RWPE2 (cell line): ENCODE data around the gene CD247.

ENCODE experiments used
- ATAC-seq: fragments of 200-7000 bp; cut with Tn5 transposase; 3 replicates; pipeline ENCODE4 v1.9.1; 2021; ENCODE audit warnings: low read depth
- DNase-seq: peaks from one replicate; pipeline ENCODE4 v3.0.0-alpha.2; 2020; ENCODE audit warnings: low spot score
- H3K27ac ChIP-seq: fragments of 450-650 bp; 2 replicates; pipeline ENCODE4 v1.5.1; 2017; ENCODE audit warnings: mild to moderate bottlenecking; ENCODE audit not compliant: poor library complexity, severe bottlenecking
- H3K27me3 ChIP-seq: fragments of 250-450 bp; sonication (Bioruptor Pico); 2 replicates; pipeline ENCODE4 v1.5.1; 2021; ENCODE audit warnings: mild to moderate bottlenecking, moderate library complexity; ENCODE audit not compliant: insufficient read depth, poor library complexity, severe bottlenecking
- H3K36me3 ChIP-seq: fragments of 250-450 bp; sonication (Bioruptor Pico); 2 replicates; pipeline ENCODE4 v1.5.1; 2020; ENCODE audit warnings: low read depth, mild to moderate bottlenecking, moderate library complexity
- H3K4me1 ChIP-seq: fragments of 250-450 bp; sonication (Bioruptor Pico); 2 replicates; pipeline ENCODE4 v1.5.1; 2021; ENCODE audit warnings: mild to moderate bottlenecking, moderate library complexity; ENCODE audit not compliant: insufficient read depth, poor library complexity, severe bottlenecking
- H3K4me3 ChIP-seq: fragments of 250-450 bp; sonication (Bioruptor Pico); 2 replicates; pipeline ENCODE4 v1.5.1; 2021; ENCODE audit warnings: mild to moderate bottlenecking, moderate library complexity; ENCODE audit not compliant: severe bottlenecking
- H3K9me3 ChIP-seq: fragments of 250-450 bp; sonication (Bioruptor Pico); 2 replicates; pipeline ENCODE4 v1.5.1; 2021; ENCODE audit warnings: mild to moderate bottlenecking, moderate library complexity; ENCODE audit not compliant: severe bottlenecking
- TF ChIP-seq, protein P1 (sequence below): fragments of 450-650 bp; IDR thresholded peaks from one replicate; pipeline ENCODE4 v1.5.1; 2017; ENCODE audit warnings: mild to moderate bottlenecking, moderate library complexity; ENCODE audit not compliant: poor library complexity, severe bottlenecking

The CD247 gene

DNA sequence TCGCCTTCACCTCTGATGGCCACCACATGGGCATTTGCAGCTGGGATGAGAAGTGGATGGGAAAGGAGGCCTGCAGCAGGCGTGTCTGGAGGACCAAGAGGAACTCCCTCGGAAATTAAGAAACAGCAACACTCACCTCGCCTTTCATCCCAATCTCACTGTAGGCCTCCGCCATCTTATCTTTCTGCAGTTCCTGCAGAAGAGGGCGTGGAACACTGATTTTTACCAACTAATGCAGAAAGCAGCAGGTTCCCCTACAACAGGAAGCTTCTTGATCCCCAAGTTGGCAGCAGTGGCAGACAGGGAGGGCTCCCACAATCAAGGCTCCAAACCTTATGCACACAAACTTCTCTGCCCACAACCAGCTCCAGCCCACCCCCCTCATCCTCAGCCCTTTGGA, 84.4 kb downstream of the CD247 start:
- Histone ChIP-seq H3K4me1 (no peaks in the 10 kb centered on the region), H3K36me3 (no peaks in the 10 kb centered on the region), H3K4me3 (no peak overlapping the region), H3K27ac (no peak overlapping the region), H3K27me3 (no peaks in the 10 kb centered on the region), H3K9me3 (no peaks in the 10 kb centered on the region)
- DNase-seq (no peak), ATAC-seq (no peak)
- TF ChIP-seq, protein P1, sequence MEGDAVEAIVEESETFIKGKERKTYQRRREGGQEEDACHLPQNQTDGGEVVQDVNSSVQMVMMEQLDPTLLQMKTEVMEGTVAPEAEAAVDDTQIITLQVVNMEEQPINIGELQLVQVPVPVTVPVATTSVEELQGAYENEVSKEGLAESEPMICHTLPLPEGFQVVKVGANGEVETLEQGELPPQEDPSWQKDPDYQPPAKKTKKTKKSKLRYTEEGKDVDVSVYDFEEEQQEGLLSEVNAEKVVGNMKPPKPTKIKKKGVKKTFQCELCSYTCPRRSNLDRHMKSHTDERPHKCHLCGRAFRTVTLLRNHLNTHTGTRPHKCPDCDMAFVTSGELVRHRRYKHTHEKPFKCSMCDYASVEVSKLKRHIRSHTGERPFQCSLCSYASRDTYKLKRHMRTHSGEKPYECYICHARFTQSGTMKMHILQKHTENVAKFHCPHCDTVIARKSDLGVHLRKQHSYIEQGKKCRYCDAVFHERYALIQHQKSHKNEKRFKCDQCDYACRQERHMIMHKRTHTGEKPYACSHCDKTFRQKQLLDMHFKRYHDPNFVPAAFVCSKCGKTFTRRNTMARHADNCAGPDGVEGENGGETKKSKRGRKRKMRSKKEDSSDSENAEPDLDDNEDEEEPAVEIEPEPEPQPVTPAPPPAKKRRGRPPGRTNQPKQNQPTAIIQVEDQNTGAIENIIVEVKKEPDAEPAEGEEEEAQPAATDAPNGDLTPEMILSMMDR = no peak

DNA sequence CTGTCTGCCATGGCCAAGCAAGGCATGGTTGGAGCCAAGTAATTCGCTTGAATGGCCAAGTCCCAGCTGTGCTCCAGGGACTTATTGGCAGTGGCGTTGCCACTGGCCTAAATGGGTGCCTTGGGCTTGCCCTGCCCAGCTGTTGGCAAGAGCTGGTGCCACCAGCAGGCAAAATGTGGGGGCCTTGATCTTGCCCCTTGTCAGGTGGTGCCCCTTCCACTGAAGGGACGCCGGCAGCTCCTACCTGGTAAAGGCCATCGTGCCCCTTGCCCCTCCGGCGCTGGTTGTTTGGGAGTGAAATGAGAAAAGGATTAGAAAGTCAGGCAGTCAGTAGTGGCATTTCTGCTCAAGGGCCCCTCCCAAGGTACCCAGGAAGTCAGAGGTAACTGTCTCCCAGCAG, 85.5 kb downstream of the CD247 start:
- H3K9me3 ChIP-seq = no peaks in the 10 kb centered on the region
- H3K4me1 ChIP-seq = no peaks in the 10 kb centered on the region
- TF ChIP-seq, protein P1 = no peak
- no peak overlapping the region for H3K27ac ChIP-seq
- DNase-seq (no peak), ATAC-seq (no peak)
- H3K27me3 ChIP-seq = no peaks in the 10 kb centered on the region
- no peaks in the 10 kb centered on the region for H3K36me3 ChIP-seq
- no peak overlapping the region for H3K4me3 ChIP-seq

DNA sequence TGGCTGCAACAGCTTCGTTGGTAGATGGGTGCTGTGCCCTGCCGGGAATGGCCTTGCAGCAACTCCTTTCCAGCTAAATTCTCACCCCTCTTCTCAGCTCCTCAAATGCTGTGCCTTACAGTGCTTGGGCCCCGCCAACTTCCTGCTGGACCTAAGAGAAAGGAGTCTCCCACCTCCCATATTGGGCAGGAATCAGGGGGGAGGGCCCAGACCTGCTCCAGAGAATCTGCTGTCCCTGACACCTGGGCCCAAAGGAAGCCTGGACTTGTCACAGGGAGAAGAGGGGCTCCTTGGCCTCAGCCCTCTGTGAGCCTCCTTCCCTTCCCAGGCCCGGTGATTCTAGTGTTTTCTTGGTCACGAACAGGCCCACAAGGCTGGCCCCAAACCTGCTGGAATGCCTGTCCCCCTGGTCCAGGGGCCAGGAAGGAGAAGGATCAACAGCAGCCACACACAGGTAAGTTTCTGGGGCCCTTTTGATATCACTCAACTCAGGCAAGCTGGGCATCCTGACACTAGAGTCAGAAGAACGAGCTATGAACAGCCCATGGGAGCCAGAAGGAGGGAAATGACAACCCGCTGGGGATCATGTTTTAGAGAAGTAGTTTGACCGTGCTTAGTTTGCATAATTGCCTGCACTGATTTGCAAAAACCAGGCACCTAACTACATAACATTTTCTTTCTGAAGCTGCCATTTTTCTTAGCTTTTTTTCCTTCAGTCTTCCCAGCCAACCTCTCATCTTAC, 86.2 kb downstream of the CD247 start:
- ATAC-seq (no peak), DNase-seq (no peak)
- no peak overlapping the region for H3K4me3 ChIP-seq
- no peaks in the 10 kb centered on the region for H3K4me1 ChIP-seq
- H3K36me3 ChIP-seq = no peaks in the 10 kb centered on the region
- TF ChIP-seq, protein P1 = no peak
- H3K9me3 ChIP-seq = no peaks in the 10 kb centered on the region
- H3K27me3 ChIP-seq = no peaks in the 10 kb centered on the region
- no peak overlapping the region for H3K27ac ChIP-seq

DNA sequence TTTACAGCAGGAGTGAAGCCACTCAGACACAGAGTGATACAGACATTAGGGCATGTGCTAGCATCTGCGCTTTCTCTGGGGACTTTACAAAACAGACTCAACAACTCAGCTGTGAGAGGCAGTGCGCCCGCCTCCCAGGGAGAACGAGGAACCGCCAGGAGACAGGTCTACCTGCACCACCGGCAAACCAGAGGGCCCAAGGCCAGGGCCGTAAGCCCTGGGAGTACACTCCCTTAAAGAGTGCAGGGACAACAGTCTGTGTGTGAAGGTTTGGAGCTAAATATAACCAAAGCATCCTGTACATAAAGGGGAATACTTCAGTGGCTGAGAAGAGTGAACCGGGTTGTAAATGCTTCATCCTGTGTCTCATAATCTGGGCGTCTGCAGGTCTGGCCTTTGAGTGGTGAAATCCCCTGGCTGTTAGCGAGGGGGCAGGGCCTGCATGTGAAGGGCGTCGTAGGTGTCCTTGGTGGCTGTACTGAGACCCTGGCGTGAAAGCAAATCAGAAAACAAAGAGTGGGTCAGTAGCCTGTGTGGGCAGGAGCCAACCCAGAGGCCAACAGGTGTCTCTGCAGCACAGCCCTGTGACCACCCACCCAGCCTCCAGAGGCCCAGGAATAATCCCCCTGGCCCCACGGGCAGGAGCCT, 86.9 kb downstream of the CD247 start:
- DNase-seq = no peak
- H3K4me1 ChIP-seq = no peaks in the 10 kb centered on the region
- no peak overlapping the region for H3K4me3 ChIP-seq
- no peak overlapping the region for H3K27ac ChIP-seq
- TF ChIP-seq, protein P1 = no peak
- no peak for ATAC-seq
- H3K27me3 ChIP-seq = no peaks in the 10 kb centered on the region
- H3K9me3 ChIP-seq = no peaks in the 10 kb centered on the region
- H3K36me3 ChIP-seq = no peaks in the 10 kb centered on the region

DNA sequence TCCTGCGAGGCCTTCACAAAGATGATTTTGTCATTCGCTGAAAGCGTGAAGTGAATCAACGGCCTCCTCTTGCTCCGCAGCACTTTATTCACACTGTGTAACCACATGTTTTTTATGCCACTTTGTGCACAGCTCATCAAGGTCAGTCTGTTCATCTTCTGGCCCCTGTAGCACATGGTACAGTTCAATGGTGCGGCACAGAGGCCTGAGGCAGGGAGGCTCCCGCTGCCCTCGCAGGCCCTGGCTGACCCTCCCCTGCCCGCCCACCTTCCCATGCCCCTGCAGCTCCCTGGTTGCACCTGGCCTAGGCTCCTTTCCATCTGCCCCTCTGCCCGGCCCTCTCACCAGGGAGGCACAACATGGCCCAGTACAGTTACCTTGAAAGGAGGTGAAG, 87.5 kb downstream of the CD247 start:
- Histone ChIP-seq H3K36me3 (no peaks in the 10 kb centered on the region), H3K9me3 (no peaks in the 10 kb centered on the region), H3K4me3 (no peak overlapping the region), H3K27me3 (no peaks in the 10 kb centered on the region), H3K27ac (no peak overlapping the region), H3K4me1 (no peaks in the 10 kb centered on the region)
- ATAC-seq (no peak), DNase-seq (no peak)
- TF ChIP-seq, protein P1 = no peak
